ENCODE data around the gene CLDN25.

DNA sequence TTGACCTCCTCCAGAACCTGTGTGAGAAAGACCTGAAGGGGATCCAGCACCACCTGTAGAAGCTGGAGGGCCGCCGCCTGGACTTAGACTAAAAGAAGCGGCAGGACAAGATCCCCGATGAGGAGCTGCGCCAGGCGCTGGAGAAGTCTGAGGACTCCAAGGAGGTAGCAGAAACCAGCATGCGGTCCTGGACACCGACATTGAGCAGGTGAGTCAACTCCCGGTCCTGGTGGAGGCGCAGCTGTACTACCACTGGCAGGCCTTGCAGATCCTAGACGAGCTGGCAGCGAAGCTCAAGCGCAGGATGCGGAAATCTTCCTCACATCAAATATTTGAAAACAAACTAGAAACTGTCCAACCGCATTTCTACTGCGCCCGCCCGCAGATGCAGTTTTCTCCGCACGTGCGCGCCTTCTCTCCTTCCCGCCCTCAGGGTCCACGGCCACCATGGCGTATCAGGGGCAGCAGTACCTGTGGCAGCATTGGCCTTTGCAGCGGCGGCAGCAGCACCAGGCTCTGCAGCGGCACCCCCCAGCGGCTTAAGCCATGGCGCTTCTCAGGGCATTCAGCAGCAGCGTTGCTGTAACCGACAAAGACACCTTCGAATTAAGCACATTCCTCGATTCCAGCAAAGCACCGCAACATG lies 10.2 kb downstream of the CLDN25 start:
- TF ChIP-seq, protein P1, sequence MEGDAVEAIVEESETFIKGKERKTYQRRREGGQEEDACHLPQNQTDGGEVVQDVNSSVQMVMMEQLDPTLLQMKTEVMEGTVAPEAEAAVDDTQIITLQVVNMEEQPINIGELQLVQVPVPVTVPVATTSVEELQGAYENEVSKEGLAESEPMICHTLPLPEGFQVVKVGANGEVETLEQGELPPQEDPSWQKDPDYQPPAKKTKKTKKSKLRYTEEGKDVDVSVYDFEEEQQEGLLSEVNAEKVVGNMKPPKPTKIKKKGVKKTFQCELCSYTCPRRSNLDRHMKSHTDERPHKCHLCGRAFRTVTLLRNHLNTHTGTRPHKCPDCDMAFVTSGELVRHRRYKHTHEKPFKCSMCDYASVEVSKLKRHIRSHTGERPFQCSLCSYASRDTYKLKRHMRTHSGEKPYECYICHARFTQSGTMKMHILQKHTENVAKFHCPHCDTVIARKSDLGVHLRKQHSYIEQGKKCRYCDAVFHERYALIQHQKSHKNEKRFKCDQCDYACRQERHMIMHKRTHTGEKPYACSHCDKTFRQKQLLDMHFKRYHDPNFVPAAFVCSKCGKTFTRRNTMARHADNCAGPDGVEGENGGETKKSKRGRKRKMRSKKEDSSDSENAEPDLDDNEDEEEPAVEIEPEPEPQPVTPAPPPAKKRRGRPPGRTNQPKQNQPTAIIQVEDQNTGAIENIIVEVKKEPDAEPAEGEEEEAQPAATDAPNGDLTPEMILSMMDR (IDR thresholded peaks at IDR 0.05; ENCODE audit: insufficient read depth, low read depth, low read length) = no peak
- no peak for TF ChIP-seq EZH2 (IDR thresholded peaks at IDR 0.05; ENCODE audit: insufficient read depth, low read length)

Data from astrocyte (in vitro differentiated cells and primary cell).